GM18499 (cell line): ENCODE results near the gene HOXC5.

ENCODE experiments used
- ATAC-seq: cut with Tn5 transposase; IDR thresholded peaks from one replicate; pipeline ENCODE4 v1.9.1; 2021; ENCODE audit warnings: moderate number of reproducible peaks; ENCODE audit not compliant: insufficient read depth, unreplicated experiment

HOXC5 gene

DNA sequence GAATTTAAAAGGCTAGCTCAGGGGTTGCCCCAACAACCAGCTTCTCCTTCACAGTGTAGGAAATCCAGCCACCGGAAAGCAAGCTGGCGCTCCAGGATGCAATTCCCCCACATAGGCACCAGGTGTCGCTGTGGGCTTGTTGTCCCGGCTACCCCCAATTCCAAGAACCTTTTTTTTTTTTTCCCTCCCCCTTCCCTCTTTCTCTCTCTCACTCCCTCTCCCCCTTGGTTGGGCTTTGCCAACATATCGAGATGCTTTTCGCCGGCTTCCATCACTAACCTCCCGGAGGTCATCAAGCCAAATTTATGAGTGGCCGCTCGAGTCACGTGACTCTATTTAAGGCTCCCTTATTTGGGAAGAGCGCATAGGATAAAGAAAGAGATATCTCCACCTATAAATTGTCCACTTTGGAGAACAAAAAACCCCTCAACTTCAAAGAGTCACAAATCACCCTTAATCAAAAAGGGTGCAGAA, at the start of gene HOXC5:
TSS of gene HOXC5 (plus strand) at position 424 of the 474 bp plus-strand sequence. CDS start 73 bp downstream, outside the sequence.
- ATAC-seq = no peak

- no peak for ATAC-seq
These were observed 49.3 kb upstream of the HOXC5 start for GRCh38 chr12:53983568-53983949.

- ATAC-seq = no peak
These were observed 48.8 kb upstream of the HOXC5 start for GRCh38 chr12:53983950-53984572.

GRCh38 chr12:53984901-53985691, 47.8 kb upstream of the HOXC5 start, which contains the start of gene HOXC10:
TSS of gene HOXC10 (plus strand) at chr12:53985146. CDS start at chr12:53985260, 114 bp downstream.
- no peak for ATAC-seq

- ATAC-seq = no peak
These were observed 47.2 kb upstream of the HOXC5 start for GRCh38 chr12:53985692-53985993.

DNA sequence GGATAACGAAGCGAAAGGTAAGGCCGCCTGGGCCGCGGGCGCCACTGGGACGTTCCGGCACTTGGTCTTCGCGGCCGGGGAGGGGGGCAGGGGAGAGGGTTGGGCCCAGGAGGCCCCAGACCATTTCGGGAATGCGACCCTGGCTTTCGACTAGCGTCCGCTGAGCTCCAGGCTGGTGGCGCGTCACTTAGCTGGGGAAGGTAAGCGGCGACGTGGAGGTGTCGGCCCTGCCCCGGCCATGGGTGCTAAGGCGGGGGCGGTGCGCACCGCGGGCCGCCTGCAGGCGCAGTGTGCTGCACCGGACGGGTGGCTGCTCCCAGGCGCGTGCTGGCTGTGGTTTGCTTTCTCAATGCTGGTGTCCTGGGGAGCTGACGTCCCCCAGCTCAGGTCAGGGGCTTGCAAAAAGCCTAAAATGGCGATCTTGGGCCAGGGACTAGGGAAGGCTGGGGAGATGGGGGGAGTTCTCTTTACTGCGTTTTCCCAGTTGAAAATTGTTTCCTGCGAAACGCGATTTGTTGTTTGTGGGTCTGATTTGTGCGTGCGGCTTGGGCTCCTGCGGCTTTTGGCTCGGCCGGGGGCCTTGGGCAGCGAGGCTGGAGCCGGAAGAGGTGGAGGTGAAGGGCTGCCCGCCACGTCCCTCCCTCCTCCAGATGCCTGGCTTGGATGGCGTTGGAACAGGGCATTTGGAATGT, 46.7 kb upstream of the HOXC5 start:
- ATAC-seq = no peak

- no peak for ATAC-seq
These were observed 46.0 kb upstream of the HOXC5 start for GRCh38 chr12:53986686-53987483.

DNA sequence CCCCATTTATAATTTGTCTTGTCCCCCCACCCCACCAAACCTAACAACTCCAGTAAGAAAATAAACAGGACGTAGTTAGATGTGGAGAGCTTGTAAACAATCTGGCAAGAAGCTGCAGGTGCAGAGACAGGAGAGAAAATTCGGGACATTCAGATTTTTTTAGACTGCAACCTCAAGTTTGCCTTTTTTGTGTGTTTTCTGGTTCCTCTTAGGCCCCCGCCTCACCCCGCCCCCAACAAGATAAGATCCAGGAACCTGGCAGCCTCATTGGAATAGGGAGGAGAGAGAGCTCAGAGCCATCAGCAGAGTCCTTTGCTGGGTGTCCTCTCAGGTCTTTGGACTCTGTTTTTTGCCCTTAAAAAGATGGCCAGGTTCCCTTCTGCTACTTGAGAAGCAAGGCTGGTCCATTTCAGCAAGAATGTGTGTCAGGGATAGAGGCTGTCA, 45.0 kb upstream of the HOXC5 start:
- no peak for ATAC-seq

- ATAC-seq = no peak
These were observed 44.2 kb upstream of the HOXC5 start for GRCh38 chr12:53988541-53989226.

GRCh38 chr12:53989227-53990113, 43.4 kb upstream of the HOXC5 start:
- ATAC-seq = no peak

- ATAC-seq = no peak
These were observed 42.4 kb upstream of the HOXC5 start for GRCh38 chr12:53990311-53991076.

GRCh38 chr12:53991077-53991460, 41.8 kb upstream of the HOXC5 start:
- no peak for ATAC-seq

- no peak for ATAC-seq
These were observed 40.4 kb upstream of the HOXC5 start for GRCh38 chr12:53992377-53992889.

- ATAC-seq = no peak
These were observed 39.5 kb upstream of the HOXC5 start for GRCh38 chr12:53993162-53994008.

DNA sequence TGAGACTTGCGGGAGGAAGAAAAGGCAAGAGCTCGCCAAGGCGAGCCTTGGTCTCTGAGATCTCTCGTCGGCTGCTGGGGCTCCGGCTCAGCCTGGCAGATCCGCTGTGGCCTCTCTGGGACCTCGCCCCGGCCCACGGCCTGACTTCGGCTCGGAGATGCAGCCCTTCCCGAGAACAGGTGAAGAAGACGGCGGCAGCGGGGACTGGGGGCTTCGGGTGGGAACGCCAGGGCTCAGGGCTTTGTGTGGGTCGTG, 38.9 kb upstream of the HOXC5 start:
- no peak for ATAC-seq

GRCh38 chr12:53994264-53995001, 38.4 kb upstream of the HOXC5 start:
- ATAC-seq = no peak

DNA sequence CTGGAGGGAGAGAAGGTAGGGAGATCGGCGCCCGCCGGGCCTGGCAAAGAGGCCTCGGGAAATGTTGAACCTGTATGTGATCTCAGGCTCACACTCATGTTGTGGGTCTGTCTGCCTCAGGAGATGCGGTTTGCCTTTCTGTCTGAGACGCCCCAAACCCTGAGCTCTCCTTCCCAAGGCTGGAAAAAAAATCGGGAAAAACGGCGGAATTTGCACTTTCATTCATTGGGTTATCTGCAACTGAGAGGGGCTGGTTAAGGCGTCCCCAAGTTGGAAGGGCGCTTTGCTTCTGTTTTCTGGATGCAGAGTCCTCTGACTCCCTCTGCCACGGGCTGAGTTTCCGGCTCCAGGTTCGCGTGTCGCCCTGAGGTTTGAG, 37.9 kb upstream of the HOXC5 start:
- no peak for ATAC-seq
